Measurements from ENCODE around the gene RANBP6.

DNA sequence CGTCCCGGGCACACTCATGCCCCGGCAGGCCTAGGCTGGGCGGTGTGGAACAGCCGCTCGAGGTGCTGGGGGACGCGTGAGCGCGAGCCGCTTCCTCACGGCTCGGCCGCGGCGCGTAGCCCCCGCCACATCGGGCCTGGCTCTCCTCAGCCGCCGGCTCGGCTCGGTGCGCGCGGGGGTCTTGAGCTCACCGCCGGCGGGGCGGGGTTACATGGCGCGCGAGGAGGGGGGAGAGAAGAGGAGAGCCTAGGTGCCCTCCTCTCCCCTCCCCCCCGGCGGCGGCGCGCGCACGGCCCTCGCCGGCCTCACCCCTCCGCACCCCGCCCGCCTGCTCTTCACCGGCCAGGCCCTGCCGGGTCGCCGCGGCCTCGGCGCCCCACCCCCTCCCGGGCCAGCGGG is 7.7 kb downstream of the RANBP6 start:
- no peak for TF ChIP-seq POLR2A (IDR thresholded peaks at IDR 0.05; ENCODE audit: low read length)
- TF ChIP-seq GATA1 (IDR thresholded peaks at IDR 0.05; ENCODE audit: low read depth, low read length), result no peak

All from erythroblast (primary cell).